ENCODE data around the gene SLIT3.
A peak's percentile ranks its signal among the peaks of the same experiment; 100 is the strongest.

GRCh38 chr5:169161022-169161680 lies 139.8 kb downstream of the SLIT3 start:
- TF ChIP-seq CTCF (IDR thresholded peaks at IDR 0.05): no peak
- TF ChIP-seq POLR2A (IDR thresholded peaks at IDR 0.05; ENCODE audit: low read depth): no peak
- peak in 1 of 2 donors; percentile 25 for TF ChIP-seq POLR2AphosphoS5 (IDR thresholded peaks at IDR 0.05)
- TF ChIP-seq EP300 (IDR thresholded peaks at IDR 0.05): no peak

All from esophagus muscularis mucosa (tissue), 4 donors.